HG02588 (cell line): ENCODE results near the gene MSH2.

ENCODE experiments used
- ATAC-seq: cut with Tn5 transposase; IDR thresholded peaks from one replicate; pipeline ENCODE4 v1.9.1; 2021; ENCODE audit warnings: mild to moderate bottlenecking, moderate library complexity; ENCODE audit not compliant: unreplicated experiment

The MSH2 gene

GRCh38 chr2:47471429-47472116 is 68.6 kb downstream of the MSH2 start:
- ATAC-seq, result no peak

DNA sequence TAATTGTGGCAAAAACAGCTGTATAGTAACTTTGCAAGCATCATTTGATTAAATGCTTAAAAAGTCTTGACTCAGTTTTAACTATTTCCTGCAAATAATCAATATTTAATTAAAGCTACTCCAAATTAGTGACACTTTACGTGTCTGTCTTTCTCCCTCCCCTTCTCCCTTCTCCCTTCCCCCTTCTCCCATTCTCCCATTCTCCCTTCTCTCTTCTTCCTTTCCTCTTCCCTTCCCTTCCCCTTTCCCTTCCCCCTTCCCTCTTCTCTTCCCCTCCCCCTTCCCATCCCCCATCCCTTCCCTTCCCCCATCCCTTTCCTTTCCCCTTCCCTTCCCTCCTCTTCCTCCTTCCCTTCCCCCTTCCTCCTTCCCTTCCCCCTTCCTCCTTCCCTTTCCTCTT is 76.9 kb downstream of the MSH2 start:
- ATAC-seq, result no peak

DNA sequence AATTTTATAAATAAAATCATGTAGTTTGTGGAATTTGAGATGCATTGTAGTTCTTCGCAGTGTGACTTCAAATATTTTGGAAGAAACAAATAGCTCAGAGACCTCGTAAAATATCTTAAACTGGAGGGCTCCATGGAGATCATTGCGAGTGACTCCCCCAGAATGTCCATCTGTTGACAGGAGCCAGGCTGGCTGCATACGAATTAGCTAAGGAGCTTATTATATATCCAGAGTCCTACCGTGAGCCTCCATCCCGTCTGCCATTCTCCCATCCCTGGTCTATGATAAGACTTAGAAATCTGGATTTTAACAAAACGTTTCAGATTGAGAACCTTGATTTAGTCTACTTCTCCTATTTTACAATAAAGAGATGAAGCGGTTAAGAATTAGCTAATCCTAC is 80.2 kb downstream of the MSH2 start:
- ATAC-seq, result no peak

DNA sequence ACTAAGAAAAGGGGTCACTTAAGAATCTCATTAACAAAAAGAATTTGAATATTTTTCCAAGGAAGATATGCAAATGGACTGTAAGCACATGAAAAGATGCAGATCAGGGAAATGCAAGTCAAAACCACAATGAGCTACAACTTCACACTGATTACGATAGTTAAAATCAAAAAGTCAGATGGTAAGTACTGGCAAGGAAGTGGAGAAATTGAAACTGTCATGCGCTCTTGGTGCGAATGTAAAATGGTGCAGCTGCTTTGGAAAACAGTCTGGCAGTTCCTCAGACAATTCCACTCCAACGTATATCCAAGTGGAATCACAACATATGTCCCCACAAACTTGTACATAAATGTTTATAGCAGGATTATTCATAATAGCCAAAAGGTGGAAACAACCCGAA is 81.4 kb downstream of the MSH2 start:
- no peak for ATAC-seq

DNA sequence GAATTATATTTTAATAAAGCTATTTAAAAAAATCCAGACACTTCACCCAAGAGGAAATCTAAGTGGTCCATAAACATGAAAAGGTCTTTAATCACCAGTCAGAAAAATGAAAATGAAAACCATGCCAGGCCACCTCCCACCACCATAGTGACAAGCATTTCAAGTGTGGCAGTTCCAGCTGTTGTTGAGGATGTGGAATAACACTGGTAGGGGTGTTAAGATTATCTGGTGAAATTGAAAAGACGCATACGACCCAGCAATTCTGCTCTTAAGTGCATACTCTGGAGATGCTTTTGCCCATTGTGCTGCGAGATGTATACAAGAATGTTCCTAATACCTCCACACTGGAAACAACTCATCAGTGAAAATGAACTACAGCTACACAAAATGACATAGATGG is 82.2 kb downstream of the MSH2 start:
- ATAC-seq, result no peak

- ATAC-seq, result no peak
These were observed 82.9 kb downstream of the MSH2 start for GRCh38 chr2:47485751-47486300.

DNA sequence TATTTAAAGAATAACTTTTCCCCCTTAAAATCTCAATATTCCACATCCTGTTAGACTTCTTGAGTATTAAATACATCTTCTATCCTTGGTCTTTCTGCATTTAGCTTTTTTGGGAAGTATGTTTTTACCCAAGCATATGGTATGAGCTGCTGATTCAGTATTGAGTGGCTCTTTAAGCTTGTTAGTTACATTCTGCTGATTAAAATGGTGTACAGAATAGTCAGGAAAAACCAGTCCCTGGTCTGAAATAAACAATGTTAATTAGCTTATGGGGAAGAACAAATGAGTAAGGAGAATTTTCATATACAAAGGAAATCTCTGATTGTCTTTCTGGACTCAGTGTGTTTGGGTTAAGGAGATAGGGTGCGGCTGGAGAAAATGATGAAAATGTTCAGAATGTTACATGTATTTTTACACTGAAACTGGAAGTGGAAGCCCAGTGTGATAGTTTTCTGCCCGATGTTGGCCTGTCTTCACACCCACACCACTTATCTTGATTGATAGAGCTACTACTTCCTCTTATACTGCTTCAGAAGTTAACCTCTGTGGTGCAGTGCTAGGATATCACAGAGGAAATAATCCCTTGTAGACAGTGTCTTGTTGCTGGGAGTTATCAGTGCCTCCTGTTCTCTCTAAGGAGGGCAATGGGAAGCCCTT is 84.0 kb downstream of the MSH2 start:
- ATAC-seq, result peak; percentile 76

DNA sequence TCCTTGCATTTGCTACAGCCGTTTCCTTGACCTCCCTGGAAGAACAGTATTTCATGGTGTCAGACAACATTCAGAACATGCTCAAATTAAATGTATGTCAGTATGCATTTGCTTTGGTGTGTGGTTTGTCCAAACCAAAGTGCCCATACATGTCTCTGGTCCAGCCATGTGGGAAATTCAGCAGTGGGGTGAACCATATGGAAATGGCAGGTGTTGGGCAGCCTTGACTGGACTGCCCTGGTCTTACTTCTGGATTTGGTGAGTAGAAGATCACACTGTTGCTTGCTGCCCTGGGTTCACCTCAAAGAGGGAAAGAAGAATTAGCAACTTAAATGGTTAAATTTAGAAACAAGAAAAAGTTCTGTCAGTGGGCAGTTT is 84.5 kb downstream of the MSH2 start:
- no peak for ATAC-seq

DNA sequence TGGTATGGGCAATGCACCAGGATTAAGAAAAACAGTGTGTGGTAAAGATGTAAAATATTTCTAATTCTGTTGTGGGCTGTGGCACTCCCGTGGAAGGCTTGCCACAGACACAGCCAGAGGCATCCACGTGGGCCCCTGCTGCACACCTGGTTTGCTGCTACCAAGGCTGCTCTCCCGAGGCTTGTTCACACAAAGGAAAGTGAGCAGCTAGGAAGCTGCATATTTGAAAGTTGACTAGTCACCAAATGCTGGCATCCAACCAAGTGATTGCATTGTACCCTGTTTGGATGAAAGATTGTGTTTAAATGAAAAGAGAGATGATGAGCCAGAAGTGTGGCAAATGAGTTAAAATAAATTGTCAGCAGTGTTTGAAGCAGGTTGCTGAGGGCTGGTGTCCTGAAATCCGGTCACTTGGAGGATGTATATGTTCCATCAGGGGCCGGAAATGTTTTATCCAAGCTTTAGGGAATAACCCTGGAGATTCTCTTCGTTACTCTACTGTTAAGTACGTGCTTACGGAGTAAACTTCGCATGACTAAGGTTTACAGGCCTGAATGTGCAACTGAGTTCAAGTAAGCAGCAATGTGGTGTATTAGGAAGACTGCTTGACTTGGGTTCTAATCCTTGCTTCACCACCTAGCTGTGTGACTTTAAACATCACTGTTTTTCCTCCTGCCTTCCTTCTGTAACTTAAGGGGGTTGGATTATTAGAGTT is 86.1 kb downstream of the MSH2 start:
- no peak for ATAC-seq

DNA sequence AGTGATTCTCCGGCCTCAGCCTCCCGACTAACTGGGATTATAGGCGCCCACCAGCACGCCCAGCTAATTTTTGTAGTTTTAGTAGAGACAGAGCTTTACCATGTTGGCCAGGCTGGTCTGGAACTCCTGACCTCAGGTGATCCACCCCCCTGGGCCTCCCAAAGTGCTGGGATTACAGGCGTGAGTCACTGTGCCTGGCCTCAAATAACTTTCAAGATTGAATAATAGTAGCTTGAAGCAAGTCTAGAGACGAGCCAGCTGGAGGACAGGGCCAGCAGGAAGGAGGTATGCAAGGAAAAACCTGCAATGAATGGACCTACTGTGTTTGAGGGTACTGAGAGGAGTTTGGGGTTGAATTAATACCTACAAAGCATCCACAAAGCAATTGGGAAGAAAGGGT is 87.5 kb downstream of the MSH2 start:
- ATAC-seq, result no peak

DNA sequence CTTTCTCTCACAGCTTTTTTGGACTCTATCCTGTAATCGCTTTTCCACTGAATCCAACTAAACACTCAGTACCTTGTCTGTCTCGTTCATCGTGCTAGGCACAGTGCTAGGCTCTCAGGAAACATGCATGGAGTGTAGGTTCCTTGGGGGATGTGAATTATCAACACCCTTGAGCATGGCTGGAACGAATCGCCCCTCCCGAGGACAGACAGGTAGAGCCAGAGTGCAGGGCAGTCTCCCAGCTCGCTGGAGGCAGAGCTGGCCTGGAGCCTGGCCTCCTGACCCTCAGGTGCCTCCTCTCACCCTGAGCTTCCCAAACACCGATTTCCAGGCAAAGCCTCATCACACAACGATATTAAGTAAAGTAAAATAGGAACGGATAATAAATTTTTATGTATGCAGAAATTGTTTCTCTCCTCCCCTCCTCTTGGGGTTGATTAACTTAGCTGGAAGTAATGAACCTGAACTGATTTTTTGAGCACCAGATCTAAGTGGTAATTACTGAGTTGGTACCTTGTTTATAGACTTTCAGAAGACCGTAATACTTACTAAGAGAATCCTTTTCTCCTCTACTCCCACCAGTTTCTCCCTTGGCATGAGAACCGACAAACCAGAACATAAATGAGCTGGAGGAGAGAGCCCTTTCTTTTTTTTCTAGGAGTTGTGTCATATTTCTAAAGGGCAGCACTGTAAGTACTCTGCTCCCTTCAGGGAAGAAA is 90.5 kb downstream of the MSH2 start:
- no peak for ATAC-seq

DNA sequence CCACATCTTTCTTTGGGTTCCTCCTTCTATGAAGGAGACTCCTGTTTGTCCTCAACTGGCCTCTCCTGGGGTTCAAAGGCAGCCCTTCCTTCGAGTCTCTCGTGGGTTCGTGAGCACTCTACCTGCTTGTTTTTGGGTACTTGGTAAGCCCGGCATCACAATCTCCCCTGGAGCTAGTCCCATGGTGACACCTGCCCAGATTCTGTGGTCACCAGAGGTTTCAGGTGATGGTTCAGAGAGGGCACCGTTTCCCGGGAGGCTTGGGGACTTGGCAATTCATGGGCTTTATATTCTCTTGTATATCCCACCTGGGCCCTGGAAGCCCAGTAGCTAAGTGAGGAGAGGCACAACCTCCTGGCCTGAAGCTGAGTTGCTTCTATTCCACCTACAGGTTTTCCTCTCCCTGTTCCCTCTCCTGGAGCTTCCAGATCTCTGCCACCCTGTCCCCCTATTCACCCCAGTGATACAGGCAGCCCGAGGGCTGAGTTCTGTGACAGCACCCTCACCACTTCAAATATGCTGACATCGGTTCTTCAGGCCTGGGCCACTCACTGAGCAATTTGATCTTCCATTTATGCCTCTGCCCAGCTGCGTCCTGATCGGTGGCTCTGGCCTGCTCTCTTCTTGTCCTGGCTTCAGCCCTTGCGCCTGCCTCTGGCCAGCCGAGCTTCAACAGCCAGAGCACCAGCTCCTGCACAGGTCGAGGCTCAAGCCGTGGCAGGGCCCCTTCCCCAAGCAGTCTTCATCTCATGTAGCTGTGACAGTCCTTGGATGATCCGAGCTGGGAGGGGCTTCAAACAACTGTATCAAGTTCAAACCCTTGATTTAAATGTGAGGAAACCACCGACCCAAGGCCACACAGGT is 91.5 kb downstream of the MSH2 start:
- ATAC-seq, result no peak

DNA sequence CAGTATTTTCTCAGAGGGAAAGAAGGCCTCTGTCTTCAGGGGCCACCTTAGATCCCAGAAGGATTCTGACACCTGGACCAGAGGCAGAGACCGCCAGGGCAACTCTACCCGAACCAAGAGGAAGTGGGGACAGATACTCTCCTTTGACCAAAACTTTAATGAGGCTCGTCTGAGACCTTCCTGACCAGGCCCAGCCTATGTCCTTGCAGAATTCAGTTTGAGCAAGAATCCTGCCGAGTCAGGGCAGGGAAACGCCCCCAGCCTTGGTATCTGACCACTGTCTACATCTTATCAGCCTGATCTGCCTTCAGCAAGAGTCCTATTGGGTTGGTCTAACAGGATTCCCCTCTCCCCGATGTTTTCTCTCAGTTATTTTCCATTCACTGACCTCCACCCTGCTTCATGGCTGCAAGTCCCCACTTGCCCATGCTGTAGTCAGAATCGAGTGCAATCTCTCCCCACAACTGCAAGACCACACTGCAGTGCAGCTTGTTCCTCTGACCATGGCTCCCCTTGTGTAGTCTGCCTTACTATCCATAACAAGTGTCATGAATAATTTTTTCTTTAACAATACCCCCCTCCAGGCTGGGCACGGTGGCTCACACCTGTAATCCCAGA is 95.0 kb downstream of the MSH2 start:
- ATAC-seq, result no peak

DNA sequence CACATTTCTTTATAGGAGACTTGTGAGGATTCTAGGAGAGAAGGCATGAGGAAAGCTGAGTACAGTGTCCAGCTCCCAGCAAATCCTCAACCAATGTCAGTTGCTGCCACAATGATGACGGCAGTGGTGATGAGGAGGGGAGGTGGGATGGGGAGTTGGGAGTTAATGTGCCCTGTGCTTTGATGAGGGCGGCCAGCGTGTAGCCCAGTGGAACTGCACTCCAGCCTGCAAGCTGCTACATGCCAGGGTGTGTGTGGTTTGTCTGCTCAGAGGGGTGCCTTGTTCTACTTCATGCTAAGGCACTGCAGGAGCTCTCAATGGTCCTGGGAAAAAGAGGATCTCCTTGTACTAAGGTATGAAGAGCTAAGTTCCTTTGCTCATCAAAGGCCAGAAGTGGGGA is 96.1 kb downstream of the MSH2 start:
- no peak for ATAC-seq

- no peak for ATAC-seq
These were observed 96.8 kb downstream of the MSH2 start for GRCh38 chr2:47499621-47500309.

GRCh38 chr2:47501374-47502200 is 98.6 kb downstream of the MSH2 start:
- ATAC-seq, result no peak

GRCh38 chr2:47502498-47502897 is 99.5 kb downstream of the MSH2 start:
- ATAC-seq, result peak; percentile 67

GRCh38 chr2:47503481-47504070 is 100.6 kb downstream of the MSH2 start:
- ATAC-seq, result peak; percentile 78
